Measurements from ENCODE around the gene FBXO17. TPM values are rescaled to one million over a fixed set of nuclear protein-coding genes. Genes with fewer than 3 reads are reported as not detected.
"Not testable (repeated sequence)": the region's sequence is repeated elsewhere in the genome, so short reads cannot be mapped to it uniquely, and the experiment has no call there.

The FBXO17 gene
- total RNA-seq, 1 donor from 2014 or later: 12.2 TPM

DNA sequence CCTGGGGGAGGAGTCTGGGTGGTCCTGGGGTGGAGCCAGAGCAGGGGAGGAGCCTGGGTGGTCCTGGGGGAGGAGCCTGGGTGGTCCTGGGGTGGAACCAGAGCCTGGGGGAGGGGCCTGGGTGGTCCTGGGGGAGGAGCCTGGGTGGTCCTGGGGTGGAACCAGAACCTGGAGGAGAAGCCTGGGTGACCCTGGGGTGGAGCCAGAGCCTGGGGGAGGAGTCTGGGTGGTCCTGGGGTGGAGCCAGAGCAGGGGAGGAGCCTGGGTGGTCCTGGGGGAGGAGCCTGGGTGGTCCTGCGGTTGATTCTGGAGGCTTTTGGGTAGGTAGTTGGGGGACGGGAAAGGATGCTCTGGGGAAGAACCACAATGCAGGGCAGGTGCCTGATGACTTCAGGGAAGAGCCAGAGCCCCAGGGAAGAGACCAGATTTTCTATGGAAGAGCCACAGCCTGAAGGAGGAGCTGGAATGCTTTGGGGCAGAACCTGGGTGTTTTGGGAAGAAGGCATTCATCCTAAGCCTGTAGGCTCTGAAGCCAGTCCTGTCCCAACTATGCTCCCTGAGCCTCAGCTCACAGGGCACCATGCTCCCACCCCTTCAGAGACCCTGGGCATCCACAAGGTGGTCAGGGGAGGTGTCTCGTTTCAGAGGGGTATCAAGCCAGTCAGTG lies 29.8 kb downstream of the FBXO17 start:
- no peak for DNase-seq (ENCODE audit: extremely low read depth, low read depth, low spot score)

DNA sequence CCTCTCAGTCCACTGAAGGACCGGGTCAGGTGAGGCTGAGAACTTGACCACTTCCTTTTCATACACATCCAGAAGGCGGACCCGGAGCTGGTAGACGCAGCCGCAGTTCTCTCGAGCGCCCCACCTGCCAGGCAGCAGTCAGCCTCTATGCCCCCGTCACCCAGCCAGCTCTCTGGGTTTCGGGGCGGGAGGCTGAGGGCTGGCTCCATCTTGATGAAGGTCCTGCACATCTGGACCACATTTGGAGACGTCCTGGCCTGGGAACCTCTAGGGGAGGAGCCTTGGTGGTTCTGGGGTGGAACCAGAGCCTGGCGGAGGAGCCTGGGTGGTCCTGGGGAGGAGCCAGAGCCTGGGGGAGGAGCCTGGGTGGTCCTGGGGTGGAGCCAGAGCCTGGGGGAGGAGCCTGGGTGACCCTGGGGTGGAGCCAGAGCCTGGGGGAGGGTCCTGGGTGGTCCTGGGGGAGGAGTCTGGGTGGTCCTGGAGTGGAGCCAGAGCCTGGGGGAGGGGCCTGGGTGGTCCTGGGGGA lies 30.5 kb downstream of the FBXO17 start:
- no peak for DNase-seq (ENCODE audit: extremely low read depth, low read depth, low spot score)

DNA sequence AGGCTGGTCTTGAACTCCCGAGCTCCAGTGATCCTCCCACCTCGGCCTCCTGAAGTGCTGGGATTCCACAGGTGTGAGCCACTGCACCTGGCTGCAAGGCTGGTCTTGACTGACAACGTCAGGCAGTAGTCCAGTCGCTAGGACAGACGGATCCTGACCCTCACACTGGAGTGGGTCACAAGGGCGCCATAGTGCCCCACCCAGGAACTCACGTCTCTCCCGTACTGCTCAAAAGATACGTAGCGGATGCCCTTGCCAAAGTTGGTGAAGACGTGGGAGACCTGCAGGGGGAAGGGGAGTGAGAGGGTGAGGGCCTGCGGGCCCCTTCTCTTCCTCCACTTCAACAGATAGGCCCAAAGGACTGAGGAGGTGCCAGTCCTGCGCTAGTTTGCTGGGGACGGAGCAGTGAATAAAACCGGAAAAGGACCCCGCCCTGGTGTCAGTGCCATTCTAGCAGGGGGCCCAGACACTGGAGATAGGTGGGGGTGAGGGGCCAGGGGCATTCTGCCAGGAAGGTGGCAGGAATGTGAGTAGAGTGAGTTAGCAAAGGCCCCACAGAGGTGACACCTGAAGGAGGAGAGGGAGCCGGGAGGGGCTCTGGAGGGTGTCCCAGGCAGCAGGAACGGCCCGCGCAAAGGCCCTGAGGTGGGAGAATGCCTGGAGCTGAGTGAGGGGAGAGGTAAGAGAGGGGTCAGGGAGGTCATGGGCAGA lies 32.9 kb downstream of the FBXO17 start:
- DNase-seq (ENCODE audit: extremely low read depth, low read depth, low spot score): no peak

DNA sequence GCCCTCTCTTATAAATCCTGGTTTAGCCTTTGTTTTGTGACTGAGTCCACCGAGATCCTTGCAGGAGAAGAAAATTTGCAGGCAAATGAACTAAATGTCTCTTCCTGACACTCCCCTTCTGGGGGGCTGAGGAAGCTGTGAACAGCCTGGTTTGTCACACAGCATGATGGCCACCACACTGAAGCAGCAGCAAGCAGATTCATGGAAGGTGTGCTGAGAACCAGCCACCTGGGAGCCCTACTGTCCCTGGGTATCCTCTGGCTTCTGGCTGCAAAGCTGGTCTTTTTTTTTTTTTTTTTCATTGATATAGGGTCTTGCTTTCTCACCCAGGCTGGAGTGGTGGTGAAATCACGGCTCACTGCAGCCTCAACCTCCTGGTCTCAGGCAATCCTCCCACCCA lies 33.6 kb downstream of the FBXO17 start:
- DNase-seq (ENCODE audit: extremely low read depth, low read depth, low spot score): no peak

DNA sequence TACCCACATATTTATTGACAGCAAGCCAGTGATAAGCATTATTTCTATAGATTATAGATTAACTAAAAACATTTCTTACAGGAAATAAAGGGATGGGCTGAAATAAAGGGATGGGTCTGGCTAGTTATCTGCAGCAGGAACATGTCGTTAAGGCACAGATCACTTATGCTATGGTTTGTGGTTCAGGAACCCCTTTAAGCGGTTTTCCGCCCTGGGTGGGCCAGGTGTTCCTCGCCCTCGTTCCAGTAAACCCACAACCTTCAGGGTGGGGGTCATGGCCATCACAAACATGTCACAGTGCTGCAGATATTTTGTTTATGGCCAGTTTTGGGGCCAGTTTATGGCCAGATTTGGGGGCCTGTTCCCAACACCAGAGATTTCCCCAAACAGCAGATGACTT lies 34.1 kb downstream of the FBXO17 start:
- not testable (repeated sequence) for DNase-seq (ENCODE audit: extremely low read depth, low read depth, low spot score)

DNA sequence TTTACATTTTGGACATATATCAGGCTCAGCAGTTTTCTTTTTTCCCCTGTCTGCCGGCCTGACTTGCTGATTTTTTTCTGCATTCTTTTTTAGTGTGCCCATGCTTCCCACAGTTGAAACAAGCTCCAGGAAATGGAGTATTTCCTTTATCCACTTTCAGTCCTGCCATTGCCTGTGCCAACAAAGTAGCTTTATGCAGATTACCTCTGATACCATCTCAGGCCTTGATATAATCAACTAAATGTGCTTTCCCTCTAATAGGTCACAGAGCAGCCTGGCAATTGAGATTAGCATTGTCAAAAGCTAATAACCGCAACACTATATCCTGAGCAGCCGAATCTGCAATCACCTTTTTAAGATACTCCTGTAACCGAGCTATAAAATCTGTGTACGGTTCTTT lies 35.6 kb downstream of the FBXO17 start:
- DNase-seq (ENCODE audit: extremely low read depth, low read depth, low spot score): no peak

DNA sequence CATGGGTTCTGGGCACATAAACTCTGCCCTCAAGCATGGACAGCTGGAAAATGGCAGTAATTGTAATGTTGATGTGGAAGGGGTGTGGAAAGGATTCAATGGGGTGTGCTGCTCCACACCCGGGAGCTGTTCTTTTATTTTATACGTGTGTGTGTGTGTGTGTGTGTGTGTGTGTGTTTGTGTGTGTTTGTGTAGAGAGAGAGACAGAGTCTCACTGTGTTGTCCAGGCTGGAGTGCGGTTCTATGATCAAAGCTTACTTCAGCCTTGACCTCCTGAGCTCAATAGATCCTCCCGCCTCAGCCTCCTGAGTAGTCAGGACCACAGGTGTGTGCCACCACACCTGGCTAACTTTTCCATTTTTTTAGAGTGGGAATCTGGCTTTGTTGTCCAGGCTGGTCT lies 42.0 kb downstream of the FBXO17 start:
- no peak for DNase-seq (ENCODE audit: extremely low read depth, low read depth, low spot score)

DNA sequence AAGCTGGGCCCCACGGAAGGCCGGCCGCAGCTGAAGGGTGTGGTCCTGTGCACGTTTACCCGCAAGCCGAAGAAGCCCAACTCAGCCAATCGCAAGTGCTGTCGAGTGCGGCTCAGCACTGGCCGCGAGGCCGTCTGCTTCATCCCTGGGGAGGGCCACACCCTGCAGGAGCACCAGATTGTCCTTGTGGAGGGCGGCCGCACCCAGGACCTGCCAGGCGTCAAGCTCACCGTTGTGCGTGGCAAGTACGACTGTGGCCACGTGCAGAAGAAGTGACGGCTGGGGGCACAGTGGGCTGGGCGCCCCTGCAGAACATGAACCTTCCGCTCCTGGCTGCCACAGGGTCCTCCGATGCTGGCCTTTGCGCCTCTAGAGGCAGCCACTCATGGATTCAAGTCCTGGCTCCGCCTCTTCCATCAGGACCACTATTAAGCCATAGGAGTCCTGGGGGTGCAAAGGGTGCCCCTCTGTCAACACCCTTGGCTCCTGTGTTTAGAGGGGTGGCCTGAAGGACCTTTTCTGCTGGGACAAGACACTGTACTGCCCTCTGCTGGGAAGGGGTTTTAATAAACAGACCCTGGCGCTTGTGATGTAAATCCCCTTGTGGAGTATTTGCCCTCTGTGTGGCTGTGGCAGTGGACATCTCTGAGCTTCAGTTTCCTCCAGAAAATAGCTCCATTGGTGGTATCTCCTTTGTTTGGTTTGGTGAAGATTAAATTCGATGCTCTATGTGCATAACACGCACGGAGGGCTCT lies 42.9 kb downstream of the FBXO17 start:
- DNase-seq (ENCODE audit: extremely low read depth, low read depth, low spot score): no peak

DNA sequence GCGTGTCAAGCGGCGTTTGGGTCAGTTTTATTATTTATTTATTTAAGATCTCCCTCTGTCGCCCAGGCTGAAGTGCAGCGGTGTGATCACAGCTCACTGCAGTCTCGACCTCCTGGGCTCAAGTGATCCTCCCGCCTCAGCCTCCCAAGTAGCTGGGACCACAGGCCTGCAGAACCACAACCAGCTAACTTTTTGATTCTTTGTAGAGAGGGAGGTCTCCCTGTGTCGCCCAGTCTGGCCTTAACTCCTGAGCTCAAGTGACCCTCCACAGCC lies 44.1 kb downstream of the FBXO17 start:
- DNase-seq (ENCODE audit: extremely low read depth, low read depth, low spot score): no peak

DNA sequence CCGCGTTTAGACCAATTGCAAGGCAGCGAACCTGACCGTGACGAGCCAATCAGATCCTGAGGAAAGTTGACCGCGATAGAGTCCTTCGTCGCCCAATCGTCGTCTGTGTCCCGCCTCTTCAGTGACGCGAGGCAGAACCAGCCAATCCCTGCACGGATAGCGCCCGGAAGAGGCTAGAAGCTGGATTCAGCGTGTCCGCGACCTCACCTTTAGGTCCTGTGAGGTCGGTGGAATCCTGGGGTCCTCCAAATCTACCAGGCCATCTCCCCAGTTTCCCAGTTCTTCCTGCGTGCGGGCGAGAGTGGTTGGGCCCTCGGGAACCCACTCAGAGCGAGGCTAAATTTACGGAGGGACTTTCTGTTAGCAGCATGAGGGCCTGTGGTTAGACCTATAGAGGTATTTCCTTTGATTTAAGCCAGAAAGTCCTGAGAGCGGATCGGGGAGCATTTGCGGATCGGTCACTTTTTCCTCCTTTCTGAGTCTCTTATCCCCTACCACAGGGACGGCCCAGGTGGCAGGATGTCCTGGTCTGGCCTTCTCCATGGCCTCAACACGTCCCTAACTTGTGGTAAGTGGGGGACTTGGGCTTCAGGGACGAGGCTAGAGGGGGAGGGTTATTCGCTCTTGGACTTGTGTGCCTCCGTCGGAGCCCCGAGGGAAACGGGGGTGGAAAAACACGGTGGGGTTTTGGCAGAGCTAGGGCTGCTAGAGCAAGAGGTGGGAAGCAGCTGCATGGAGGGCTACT lies 44.6 kb downstream of the FBXO17 start, which contains the start of gene MRPS12:
MRPS12 (plus strand) TSS at position 169 of the 745 bp plus-strand sequence; CDS start at position 520, 351 bp downstream.
- DNase-seq (ENCODE audit: extremely low read depth, low read depth, low spot score): peak; percentile 98

DNA sequence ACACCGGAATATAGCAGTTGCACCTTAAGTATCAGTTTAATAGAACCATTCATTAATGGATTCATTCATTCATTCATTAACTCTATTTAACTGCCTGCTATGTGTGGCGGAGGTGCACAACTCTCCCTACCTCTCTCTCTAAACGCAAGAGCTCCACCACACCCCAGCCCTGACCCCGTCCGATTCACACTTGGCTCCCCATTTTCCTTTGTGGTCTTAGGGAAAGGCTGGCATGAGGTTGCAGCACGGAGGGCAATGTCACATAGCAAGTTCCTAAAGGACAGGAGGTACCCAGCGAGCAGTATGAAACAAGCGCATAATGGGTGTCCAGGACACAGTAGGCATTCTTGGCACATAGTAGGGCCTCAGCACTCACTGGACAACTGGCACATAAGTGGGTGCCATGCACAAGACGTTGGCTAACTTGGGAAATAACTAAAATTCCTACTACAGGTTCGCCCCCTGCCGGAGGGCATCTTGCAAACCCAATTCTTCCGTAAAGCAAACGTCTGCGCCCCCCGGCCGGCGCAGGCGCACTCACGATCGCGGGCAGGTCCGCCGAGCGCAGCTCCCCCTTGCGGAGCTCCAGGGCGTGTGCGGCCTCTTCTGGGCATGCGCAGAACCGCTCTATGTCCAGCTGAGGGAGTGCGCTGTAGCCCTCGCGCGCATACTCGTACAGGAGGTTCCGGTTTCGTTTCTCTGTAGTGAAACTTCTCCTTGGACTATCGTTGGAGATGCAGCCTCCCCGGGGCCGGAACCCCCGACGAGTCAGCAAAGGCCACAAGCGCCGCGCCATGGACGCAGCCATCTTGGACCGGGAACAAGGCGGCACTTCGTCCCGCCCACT lies 45.4 kb downstream of the FBXO17 start, which contains the start of gene SARS2:
SARS2 (minus strand) TSS at position 835 of the 847 bp plus-strand sequence; CDS start at position 808, 27 bp downstream.
- DNase-seq (ENCODE audit: extremely low read depth, low read depth, low spot score): peak; percentile 70

DNA sequence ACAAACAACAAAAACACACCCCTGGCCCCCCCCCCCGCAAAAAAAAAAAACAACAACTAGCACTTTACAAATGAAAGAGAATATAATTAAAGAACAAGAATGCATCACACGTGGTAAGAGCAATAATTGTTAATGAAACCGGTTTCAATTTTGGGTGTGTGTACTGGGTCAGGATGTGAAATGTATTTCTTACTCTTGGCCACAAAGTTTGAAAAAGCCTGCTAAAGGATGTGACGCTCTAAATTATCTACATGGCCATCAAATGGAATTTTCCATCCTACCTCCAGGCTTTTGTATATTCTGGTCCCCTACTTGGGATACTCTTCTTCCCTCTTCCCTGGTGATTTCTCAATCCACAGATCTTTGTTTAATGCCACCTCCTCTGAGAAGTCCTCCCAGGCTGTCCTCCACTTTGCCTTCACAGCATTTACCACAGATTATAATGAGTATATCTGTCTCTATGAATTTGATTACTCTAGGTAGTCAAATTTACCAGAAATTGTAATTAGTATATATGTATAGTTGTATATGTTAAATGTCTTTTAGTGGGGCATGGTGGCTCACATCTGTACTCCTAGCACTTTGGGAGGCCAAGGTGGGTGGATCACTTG lies 47.0 kb downstream of the FBXO17 start:
- DNase-seq (ENCODE audit: extremely low read depth, low read depth, low spot score): no peak

DNA sequence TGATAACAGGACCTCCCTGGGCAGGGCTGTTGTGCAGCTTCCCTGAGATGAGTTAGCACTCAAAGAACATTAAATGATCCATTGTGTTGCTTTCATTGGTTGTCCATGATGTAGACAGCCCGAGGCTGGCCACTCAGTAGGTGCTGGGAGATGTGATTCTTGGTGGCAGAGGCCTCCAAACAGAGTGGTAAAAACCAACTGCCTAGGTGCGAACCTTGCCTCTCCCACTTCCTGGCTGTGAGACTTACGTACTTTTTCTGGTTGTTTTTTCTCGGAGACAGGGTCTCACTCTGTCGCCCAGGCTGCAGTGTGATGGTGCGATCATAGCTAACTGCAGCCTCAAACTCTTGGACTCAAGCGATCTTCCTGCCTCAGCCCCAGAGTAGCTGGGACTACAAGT lies 51.2 kb downstream of the FBXO17 start:
- no peak for DNase-seq (ENCODE audit: extremely low read depth, low read depth, low spot score)

DNA sequence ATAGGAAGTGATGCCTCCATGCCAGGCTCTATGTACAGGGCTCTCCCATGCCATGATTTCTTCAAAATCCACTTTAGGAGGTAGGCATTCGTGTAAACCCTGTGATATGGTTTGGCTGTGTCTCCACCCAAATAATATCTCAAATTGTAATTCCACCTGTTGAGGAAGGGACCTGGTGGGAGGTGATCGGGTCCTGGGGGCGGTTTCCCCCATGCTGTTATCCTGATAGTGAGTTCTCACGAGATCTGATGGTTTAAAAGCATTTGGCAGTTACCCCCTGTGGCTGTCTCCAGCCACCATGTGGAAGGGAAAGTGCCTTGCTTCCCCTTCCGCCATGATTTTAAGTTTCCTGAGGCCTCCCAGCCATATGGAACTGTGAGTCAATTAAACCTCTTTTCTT lies 53.1 kb downstream of the FBXO17 start:
- DNase-seq (ENCODE audit: extremely low read depth, low read depth, low spot score): no peak

DNA sequence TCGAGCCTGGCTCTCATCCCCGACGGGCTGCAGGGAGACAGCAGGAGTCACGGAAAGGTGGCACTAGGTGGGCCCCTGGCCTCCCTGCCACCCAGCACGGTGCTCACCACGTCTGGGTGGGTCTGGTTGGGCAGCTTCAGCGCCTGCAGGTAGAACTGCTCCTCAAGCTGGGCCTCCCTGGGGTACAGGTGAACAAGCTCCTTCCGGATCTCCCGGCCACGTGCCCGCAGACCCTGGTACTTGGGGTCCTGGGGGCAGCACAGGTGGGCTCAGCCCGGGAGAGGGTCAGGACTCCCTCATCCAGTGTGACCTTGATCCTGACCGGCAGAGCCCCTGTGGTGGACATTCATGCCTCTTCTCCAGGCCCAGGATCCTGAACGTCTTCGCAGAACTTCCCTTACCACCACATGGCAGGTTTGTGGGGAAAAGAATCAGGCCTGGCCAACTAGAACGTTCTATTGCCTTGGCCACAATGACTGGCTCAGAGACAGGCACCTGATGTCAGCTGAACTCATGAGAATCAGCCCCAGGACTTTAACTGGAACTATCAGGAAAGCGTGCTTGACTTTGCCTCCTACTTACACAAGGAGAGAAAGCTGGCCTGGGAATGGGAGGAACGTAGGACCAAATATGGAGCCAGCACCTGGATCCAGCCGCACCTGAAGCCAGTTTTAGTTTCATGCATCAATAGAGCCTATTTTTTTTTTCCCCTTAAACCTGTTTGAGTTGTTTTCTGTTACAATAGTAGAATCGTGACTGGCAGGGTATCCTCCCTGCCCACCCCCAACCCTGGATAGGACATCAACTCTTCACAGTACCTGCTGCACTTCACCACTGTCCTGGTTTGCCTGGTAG lies 53.9 kb downstream of the FBXO17 start:
- DNase-seq (ENCODE audit: extremely low read depth, low read depth, low spot score): no peak

DNA sequence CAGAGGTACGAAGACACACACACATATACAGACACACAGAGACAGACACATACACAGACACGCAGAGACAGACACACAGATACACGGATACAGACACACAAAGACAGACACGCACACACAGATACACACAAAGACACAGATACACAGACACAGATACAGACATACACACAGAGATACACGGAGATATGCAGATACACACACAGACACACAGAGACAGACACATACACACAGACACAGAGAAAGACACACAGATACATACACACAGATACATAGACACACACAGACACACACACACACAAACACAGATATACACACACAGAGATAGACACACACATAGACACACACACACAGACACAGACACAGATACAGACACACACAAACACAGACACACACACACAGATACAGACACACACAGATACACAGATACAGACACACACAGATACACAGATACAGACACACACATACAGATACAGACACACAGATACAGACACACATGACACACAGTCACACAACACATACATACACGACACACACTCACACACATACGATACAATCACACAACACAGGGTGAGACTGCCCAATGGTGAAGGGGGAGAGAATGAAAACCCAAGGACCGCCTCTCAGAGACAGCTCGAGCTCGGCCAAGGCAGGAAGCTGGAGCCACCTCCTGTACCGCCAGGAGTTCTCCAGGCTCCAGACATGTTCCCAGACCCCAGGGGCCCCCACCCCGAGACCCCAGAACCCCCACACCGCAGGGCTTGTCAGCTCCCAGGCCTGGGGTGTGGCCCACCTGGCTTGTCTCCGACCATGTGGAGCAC lies 54.7 kb downstream of the FBXO17 start:
- DNase-seq (ENCODE audit: extremely low read depth, low read depth, low spot score): no peak

DNA sequence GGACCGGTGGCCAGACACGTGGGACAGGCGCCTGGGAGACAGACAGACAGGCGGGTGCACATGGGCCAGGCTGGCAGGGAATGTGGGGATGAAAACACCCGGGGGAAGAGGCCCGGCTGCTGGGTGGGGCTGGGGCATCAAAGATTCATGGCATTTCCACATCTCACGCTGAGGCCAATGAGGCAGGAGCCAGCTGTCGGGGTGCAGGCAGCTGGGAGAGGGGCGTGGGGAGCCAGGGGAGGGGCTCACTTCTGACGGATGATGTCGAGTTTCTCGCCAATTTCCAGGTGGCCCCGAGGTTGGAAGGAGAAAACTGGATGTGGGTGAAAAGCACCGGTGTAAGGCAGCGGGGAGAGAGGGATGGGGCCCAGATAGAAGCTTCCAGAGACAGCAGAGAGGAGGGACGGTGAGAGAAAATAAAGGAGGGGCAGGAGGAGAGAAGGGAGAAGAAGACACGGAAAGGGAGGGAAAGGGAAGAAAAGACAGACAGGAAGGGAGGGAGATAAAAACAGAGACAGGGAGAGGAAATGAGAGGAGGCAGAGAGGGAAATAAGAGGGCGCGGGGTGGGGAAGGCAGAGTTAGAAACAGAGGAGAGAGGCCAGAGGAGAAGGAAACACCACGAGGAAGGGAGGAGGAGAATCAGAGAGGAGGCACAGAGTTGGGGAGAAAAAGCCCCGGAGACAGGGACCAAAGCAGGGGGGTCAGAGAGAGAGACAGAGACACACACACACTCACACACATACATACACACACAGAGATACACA lies 55.5 kb downstream of the FBXO17 start:
- no peak for DNase-seq (ENCODE audit: extremely low read depth, low read depth, low spot score)
